GM19023 (cell line): ENCODE results near the gene DDR2.
"Not testable (repeated sequence)": the region's sequence is repeated elsewhere in the genome, so short reads cannot be mapped to it uniquely, and the experiment has no call there.

Source experiments
- ATAC-seq: cut with Tn5 transposase; IDR thresholded peaks from one replicate; pipeline ENCODE4 v1.9.1; 2021; ENCODE audit warnings: mild to moderate bottlenecking, moderate library complexity; ENCODE audit not compliant: unreplicated experiment

Gene DDR2

GRCh38 chr1:162753998-162754585, 121.8 kb downstream of the DDR2 start:
- ATAC-seq, result no peak

DNA sequence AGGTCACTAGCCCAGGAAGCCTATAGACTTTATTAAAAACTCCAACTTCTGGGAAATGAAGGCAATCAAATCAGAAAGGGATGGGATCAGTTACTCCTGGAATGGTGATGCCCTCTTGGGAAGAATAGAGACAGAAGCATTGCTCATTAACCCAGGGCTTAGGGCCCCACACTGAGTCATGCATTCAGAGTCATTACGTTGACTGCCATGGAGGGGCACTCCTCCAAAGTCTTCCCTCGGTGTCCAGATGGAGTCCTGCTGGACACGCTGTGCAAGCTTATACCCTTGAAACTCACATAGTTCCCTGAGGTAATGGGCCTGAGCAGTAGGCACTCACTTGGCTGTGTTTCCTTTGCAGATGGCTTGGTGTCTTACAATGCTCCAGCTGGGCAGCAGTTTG, 123.0 kb downstream of the DDR2 start:
- ATAC-seq, result no peak

DNA sequence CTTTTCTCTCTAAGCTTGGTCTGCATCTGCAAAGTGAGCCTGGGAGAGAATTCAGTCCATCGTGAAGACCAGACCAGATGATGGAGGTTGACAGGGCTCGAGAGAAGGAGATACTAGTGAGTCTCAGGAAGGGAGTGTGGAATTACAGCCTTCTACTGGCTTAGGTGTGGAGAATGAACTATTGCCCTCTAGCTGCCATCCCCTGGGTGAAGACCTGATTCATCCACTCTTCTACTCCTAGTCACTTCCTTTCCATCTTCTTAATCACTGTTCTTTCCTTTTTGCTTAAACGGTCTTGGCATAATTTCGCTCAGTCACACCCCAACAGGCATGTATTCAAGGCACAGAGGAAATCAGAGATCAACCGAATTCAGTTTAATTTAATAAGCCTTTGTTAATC, 124.3 kb downstream of the DDR2 start:
- ATAC-seq, result no peak

DNA sequence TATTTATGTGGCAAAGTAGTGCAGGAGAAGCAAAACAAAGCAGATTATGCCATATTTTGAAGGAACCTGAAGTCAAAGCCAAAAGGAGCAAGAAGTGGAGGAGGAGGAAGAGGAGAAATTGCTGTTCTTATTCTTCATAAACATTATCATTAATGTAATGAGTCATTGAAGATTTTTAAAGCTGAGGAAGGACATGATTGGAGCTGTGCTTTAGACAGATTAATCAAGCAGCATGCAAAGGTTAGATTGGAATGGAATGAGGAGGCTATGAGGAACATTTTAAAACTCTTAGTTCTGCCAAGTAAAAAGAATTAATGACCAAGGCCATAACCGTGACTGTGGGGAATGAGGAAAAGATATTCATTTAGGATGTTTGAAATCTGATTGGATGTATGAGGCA, 125.2 kb downstream of the DDR2 start:
- no peak for ATAC-seq

DNA sequence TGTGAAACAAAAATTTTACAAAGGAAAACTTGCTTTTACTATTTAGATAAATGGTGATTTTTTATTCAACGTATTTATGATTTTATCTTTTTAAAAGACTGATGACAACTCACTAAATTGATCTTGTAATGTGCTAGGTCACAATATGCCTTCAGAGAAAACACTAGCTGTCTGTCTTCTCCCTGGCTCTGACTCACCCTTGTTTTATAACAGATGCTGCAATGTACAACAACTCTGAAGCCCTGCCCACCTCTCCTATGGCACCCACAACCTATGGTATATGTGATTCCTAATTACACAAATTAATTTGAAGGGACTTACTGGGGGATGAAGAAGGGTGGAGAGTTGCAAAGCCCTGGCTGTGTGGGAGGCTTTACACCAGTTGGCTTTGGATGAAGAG, 133.5 kb downstream of the DDR2 start:
- ATAC-seq, result no peak

DNA sequence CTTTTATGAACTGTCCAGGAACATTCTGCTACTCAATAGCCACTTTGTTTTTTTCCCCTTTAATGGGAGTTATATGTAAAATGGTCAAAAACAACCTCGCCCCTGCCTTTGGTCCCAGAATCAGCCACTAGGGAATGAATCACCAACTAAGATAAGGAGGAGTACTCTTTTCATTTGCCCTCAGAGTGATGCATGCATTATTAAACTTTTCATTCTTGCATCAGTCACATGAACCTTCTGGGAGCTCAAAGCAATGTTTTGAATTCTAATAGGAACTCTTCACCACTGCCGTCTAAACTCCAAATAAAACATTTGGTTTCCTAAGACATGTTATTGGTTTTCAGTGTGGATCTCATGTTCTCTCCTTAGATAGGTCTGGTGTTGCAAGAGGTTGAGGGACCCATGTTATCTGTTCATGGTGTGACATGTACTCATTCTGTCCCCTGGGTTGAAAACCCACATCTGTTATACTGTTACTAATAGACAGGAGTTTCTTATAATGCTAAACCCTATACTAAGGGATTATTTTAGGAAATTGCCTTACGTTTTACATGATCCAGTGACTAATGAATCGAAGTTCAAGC, 140.4 kb downstream of the DDR2 start:
- ATAC-seq, result no peak

DNA sequence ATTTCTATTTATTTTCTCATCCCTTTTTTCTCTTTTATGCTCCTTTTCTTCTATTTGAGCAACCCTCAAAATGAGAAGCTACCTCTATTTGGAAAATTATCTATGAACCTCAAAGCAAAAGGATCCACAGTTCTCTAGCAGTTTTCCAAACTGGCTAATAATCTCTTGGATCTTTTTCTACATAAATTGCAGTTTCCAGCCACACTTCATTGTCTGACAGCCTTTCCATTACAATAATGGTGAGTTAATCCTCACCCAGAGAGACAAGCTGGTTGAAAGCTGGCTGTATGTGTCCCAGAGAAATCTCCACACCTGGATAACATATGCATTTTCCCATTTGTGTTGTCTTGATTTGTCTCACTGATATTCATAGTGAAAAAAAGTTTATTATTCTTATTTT, 141.7 kb downstream of the DDR2 start:
- no peak for ATAC-seq

- no peak for ATAC-seq
Observed at GRCh38 chr1:162779043-162779442, 146.8 kb downstream of the DDR2 start.

DNA sequence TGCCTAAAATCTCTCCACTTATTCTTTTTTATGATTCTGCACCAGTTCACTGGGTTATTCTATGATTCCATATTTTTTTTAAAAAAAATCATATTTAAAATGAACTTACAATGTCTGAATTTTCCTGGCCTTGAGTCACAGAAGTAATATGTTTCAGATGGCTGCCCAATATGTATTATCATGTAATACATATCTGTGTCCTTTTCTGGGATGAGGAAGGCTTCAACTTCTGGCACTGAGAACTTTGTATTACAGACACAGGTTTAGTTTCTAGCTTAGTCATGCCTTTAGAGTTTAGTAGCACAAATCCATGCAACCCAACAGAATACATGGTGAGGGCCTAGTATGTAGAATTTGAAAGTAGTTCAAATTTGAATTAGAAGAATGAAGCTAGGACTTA, 150.4 kb downstream of the DDR2 start:
- no peak for ATAC-seq

- ATAC-seq, result not testable (repeated sequence)
Observed at GRCh38 chr1:162784926-162785325, 152.7 kb downstream of the DDR2 start.

DNA sequence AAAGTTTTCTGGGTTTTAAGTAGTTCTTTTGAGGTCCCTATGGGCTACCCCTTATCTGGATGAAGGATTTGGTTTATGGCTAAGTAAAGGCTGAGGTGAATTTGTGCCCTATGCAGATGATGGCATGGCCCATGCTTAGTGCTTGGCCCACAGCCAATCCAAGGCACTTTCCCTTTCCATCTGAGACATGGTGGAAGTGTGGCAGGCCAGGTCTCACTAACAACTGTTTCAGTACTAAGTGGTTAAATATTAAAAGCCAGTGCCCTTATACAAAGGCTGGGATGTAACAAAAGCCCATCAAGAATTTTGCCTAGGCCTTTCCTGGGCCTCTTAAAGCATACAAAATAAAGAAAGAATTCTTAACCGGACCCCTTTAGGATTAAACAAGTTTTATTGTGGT, 156.5 kb downstream of the DDR2 start:
- ATAC-seq, result not testable (repeated sequence)

- peak; percentile 100 for ATAC-seq
Observed at GRCh38 chr1:162790303-162790984, 158.2 kb downstream of the DDR2 start, which contains the start of gene HSD17B7. TSS of gene HSD17B7 (plus strand) at chr1:162790702. CDS start at chr1:162790801, 99 bp downstream.

DNA sequence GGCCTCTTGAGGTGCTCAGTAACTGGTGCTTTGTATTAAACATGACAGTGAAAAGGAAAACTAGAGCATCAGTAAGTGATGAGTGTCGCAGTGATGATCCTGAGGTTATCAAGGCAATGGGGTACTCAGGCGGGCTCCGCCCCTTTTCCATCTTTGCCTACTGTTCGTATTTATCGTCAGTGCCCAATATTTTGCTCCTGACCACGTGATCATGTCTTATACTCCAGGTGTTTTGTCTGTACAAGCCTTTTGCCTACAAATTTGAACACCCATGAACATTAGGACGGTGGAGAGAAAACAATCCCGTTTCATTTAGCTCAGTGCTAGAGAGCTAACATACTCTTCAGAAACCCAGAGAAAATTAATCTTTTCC, 158.7 kb downstream of the DDR2 start:
- not testable (repeated sequence) for ATAC-seq

DNA sequence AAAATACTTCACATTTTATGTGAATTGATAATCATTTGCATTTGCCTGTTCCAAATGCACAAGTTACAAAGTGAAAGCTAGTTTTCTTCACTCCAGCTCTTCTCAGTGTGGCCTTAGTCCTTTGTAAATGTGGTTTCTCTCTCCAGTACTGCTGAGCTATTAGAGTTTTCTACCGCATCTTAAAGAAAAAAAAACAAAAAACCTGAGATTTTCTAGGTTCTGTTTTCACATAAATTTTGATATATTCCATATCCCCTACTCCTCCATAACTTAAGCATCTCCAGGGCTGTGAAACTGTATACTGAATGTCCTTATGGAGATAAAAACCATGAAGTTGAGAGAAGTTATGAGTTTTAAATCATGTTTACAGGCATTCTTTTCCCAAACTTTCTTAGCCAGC, 162.0 kb downstream of the DDR2 start:
- ATAC-seq, result not testable (repeated sequence)

DNA sequence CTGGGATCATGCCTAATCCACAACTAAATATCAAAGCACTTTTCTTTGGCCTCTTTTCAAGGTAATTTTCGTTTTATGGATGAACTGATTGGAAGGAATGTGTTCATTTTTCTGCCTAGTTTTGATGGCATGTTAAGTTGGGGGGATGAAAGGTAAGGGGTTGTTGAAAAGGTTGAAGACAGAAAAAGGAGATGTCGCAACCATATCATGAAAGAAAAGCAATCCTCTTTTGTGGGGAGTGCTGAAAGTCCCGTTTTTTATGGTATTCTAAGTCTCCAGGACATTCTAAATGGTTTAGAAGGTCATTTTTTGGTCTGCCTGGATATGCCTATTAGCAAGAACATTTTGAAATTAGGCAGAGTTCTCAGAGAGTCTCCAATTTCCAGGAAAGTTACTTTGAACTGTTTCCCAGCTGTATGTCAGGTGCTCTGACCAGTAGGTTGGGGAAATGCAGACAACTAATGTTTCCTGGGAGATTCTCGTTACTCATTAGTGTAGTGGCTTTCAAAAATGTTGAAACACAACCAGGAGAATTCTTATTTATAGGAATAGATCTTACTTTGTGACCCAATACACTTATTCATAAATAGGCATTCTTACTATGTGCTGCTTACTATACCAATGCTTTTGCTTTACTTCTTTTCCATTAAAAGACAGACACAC, 164.5 kb downstream of the DDR2 start:
- not testable (repeated sequence) for ATAC-seq

DNA sequence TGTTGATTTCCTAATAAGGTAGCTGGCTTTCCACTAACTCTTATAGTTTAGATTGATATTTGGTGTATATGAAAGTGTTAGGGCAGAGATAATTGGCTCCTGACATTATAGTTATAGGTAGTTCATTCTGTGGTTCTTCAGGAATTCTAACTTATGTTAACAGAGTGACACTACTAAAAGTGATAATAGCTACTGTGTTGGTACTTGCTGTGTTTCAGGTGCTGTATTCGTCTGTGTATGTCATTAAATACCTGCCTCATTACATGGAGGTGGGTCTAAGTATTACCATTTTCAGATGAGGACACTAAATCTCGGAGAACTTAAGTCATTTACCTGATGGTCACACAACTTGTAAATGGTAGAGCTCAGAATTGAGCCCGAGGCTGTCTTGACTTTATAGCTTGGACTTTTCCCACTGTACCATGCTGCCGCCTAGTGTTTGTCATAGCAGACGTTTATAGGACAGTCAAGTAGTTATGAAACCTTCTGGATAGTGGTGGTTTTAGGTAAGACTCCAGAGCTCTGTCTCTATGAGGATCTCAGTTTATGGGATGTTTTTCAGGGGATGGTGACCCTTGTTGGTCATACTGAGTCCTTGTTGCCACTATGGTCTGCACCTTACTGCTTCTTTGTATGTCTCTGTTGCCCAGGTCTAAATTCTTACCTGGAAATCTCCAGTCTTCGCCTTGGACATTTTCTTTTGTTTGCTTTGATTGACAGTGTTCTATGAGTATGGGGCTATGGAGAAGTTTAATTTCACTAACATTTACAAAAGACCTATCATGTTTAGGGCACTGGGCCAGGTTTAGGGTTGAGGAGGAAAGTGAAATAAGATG, 167.9 kb downstream of the DDR2 start:
- not testable (repeated sequence) for ATAC-seq

DNA sequence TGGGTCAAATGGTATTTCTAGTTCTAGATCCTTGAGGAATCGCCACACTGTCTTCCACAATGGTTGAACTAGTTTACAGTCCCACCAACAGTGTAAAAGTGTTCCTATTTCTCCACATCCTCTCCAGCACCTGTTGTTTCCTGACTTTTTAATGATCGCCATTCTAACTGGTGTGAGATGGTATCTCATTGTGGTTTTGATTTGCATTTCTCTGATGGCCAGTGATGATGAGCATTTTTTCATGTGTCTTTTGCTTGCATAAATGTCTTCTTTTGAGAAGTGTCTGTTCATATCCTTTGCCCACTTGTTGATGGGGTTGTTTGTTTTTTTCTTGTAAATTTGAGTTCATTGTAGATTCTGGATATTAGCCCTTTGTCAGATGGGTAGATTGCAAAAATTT, 175.2 kb downstream of the DDR2 start:
- ATAC-seq, result not testable (repeated sequence)

DNA sequence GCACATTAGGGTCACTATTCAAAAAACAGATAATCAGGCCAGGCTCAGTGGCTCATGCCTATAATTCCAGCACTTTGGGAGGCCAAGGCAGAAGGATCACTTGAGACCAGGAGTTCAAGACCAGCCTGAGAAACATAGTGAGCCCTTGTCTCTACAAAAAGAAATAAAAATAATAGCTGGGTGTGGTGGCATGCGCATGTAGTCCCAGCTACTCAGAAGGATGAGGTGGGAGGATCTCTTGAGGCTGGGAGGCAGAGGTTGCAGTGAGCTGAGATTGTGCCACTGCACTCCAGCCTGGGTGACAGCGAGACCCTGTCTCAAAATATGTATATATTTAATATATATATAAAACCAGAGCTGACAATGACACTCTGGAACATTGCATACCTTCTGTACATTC, 180.1 kb downstream of the DDR2 start:
- ATAC-seq, result not testable (repeated sequence)

DNA sequence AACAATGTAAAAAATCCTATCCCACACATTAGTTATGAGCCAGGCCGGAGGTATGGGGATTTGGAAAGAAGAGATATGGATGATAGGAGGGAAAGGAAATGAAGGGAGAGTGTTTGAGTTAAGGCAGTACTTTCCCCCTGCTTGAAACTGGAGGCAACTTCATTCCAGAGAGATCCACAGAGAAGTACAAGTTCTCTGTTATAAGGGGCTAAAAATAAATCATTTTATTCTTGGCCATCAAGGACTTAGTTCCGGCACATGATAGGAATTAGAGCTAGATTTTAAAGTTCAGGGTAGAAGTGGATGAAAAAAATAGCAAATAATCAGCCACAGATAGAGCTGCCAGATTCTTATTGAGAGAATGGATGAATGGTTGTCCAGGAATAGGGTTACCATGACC, 185.9 kb downstream of the DDR2 start:
- not testable (repeated sequence) for ATAC-seq

- ATAC-seq, result not testable (repeated sequence)
Observed at GRCh38 chr1:162818666-162819065, 186.4 kb downstream of the DDR2 start.
